ENCODE results near the gene SFTPB.

- no peak for TF ChIP-seq EZH2 (IDR thresholded peaks at IDR 0.05; ENCODE audit: borderline replicate concordance, low read depth, low read length, severe bottlenecking)
- TF ChIP-seq, protein P1, sequence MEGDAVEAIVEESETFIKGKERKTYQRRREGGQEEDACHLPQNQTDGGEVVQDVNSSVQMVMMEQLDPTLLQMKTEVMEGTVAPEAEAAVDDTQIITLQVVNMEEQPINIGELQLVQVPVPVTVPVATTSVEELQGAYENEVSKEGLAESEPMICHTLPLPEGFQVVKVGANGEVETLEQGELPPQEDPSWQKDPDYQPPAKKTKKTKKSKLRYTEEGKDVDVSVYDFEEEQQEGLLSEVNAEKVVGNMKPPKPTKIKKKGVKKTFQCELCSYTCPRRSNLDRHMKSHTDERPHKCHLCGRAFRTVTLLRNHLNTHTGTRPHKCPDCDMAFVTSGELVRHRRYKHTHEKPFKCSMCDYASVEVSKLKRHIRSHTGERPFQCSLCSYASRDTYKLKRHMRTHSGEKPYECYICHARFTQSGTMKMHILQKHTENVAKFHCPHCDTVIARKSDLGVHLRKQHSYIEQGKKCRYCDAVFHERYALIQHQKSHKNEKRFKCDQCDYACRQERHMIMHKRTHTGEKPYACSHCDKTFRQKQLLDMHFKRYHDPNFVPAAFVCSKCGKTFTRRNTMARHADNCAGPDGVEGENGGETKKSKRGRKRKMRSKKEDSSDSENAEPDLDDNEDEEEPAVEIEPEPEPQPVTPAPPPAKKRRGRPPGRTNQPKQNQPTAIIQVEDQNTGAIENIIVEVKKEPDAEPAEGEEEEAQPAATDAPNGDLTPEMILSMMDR (IDR thresholded peaks at IDR 0.05; ENCODE audit: borderline replicate concordance, extremely low read depth, low read length, poor library complexity, severe bottlenecking) = no peak
Measured at GRCh38 chr2:85661139-85661858, 6.7 kb downstream of the SFTPB start.

Data from DND-41 (cell line).